ENCODE measurements around the gene AMELY.

- TF ChIP-seq, protein P1, sequence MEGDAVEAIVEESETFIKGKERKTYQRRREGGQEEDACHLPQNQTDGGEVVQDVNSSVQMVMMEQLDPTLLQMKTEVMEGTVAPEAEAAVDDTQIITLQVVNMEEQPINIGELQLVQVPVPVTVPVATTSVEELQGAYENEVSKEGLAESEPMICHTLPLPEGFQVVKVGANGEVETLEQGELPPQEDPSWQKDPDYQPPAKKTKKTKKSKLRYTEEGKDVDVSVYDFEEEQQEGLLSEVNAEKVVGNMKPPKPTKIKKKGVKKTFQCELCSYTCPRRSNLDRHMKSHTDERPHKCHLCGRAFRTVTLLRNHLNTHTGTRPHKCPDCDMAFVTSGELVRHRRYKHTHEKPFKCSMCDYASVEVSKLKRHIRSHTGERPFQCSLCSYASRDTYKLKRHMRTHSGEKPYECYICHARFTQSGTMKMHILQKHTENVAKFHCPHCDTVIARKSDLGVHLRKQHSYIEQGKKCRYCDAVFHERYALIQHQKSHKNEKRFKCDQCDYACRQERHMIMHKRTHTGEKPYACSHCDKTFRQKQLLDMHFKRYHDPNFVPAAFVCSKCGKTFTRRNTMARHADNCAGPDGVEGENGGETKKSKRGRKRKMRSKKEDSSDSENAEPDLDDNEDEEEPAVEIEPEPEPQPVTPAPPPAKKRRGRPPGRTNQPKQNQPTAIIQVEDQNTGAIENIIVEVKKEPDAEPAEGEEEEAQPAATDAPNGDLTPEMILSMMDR (IDR thresholded peaks at IDR 0.05) = no peak
- TF ChIP-seq POLR2A (IDR thresholded peaks at IDR 0.05) (no peak), EP300 (IDR thresholded peaks at IDR 0.05) (no peak), POLR2AphosphoS5 (IDR thresholded peaks at IDR 0.05) (no peak)
Measured at GRCh38 chrY:6911253-6911881, at the start of gene AMELY.
